K562 (cell line): Measurements from ENCODE around the gene PSG6. TPM values are rescaled to one million over a fixed set of nuclear protein-coding genes. Genes with fewer than 3 reads are reported as not detected.
"Not testable (repeated sequence)": the region's sequence is repeated elsewhere in the genome, so short reads cannot be mapped to it uniquely, and the experiment has no call there.

ENCODE experiments used
- ATAC-seq: fragments of 200-7000 bp; cut with Tn5 transposase; 3 replicates; pipeline ENCODE4 v1.9.1; 2020; ENCODE audit warnings: moderate library complexity
- BruUV-seq: library from RNA; stranded (reverse); fragments of 400-500 nt; replicated peaks from 2 replicates; lab custom pipeline; 2021; lab: Mats Ljungman, UMichigan
- CTCF ChIA-PET: fragments of 300-600 bp; formaldehyde crosslinking; extraction: SDS; loops from one replicate; lab custom pipeline; 2021; ENCODE audit warnings: low intra/inter-chr PET ratio; lab: Yijun Ruan, JAX
- POLR2A ChIA-PET: fragments of 300-600, 350-650 bp; sonication (Branson Sonifier 250); formaldehyde crosslinking; extraction: SDS; loops from one replicate; lab custom pipeline; 2021; ENCODE audit warnings: antibody characterized with exemption, inconsistent platforms; lab: Yijun Ruan, JAX
- DNase-seq, 4 experiments: peaks; one replicate each; pipeline versions ENCODE4 v3.0.0 to v3.0.0-alpha.2; 2011 to 2018; ENCODE audit warnings: low spot score in 3 of 4, mixed read lengths in 3 of 4; ENCODE audit errors: extremely low read depth in 1 of 4
- FAIRE-seq: peaks from 2 replicates; lab custom pipeline; 2011; peaks lifted over from hg19 to GRCh38; lab: Jason Lieb, UNC
- H2AFZ ChIP-seq: 2 replicates; pipeline ENCODE4 v1.6.0; 2011; ENCODE audit warnings: low read depth, low read length, control low read depth, inconsistent platforms
- H3K27ac ChIP-seq: fragments of 200-600 bp; 3 replicates; pipeline ENCODE4 v1.8.0; 2011; ENCODE audit warnings: low read depth, mild to moderate bottlenecking, control low read depth, inconsistent platforms, low read length, moderate library complexity, mixed read lengths; ENCODE audit errors: extremely low read depth
- H3K27me3 ChIP-seq, 2 experiments: fragments of 300-600 bp in 1 of 2; 2 replicates in 1 of 2; 3 replicates in 1 of 2; pipeline versions ENCODE4 v1.6.0 to v1.8.0; 2011; ENCODE audit warnings: inconsistent platforms in 2 of 2, low read length in 2 of 2, mild to moderate bottlenecking in 1 of 2, mixed read lengths in 1 of 2, moderate library complexity in 1 of 2; ENCODE audit not compliant: control insufficient read depth in 2 of 2, insufficient read depth in 2 of 2
- H3K36me3 ChIP-seq: fragments of 300-600 bp; 3 replicates; pipeline ENCODE4 v1.8.0; 2011; ENCODE audit warnings: mild to moderate bottlenecking, low read length, inconsistent platforms; ENCODE audit not compliant: control insufficient read depth, insufficient read depth
- H3K4me1 ChIP-seq, 2 experiments: fragments of 200-600 bp in 1 of 2; replicated peaks in 1 of 2; 2 replicates in 1 of 2; 3 replicates in 1 of 2; pipeline versions ENCODE4 v1.5.1 to v1.8.0; 2011; ENCODE audit warnings: inconsistent platforms in 2 of 2, low read length in 2 of 2, mild to moderate bottlenecking in 1 of 2, mixed read lengths in 1 of 2, moderate library complexity in 1 of 2; ENCODE audit not compliant: control insufficient read depth in 2 of 2, insufficient read depth in 2 of 2
- H3K4me2 ChIP-seq: 2 replicates; pipeline ENCODE4 v1.6.1; 2011; ENCODE audit warnings: low read length, control low read depth, inconsistent platforms, mixed read lengths; ENCODE audit not compliant: insufficient read depth
- H3K4me3 ChIP-seq: fragments of 200-600 bp; sonication (generic), shearing (Covaris generic); 2 replicates; pipeline ENCODE4 v1.5.1; 2016; ENCODE audit warnings: control low read depth, inconsistent platforms
- H3K79me2 ChIP-seq: fragments of 200-600 bp; 3 replicates; pipeline ENCODE4 v1.8.0; 2011; ENCODE audit warnings: low read length, inconsistent platforms; ENCODE audit not compliant: control insufficient read depth, insufficient read depth
- H3K9ac ChIP-seq, 2 experiments: 2 replicates each; pipeline versions ENCODE4 v1.6.0 to v1.6.1; 2011; ENCODE audit warnings: low read depth in 2 of 2, low read length in 2 of 2, control low read depth in 1 of 2, inconsistent platforms in 1 of 2, mild to moderate bottlenecking in 1 of 2, mixed read lengths in 1 of 2; ENCODE audit not compliant: insufficient read depth in 1 of 2
- H3K9me1 ChIP-seq: one replicate; pipeline ENCODE4 v1.6.0; 2011; ENCODE audit warnings: inconsistent platforms, mild to moderate bottlenecking, low read length, moderate library complexity; ENCODE audit not compliant: control insufficient read depth, insufficient read depth
- H3K9me3 ChIP-seq: replicated peaks from 2 replicates; pipeline ENCODE4 v1.5.1; 2011; ENCODE audit warnings: low read depth, low read length, inconsistent platforms; ENCODE audit not compliant: control insufficient read depth, insufficient read depth
- H4K20me1 ChIP-seq: replicated peaks from 2 replicates; pipeline ENCODE4 v1.6.1; 2011; ENCODE audit warnings: low read length, inconsistent platforms, mixed read lengths; ENCODE audit not compliant: control insufficient read depth, insufficient read depth
- ZNF316 ChIP-seq: fragments of 450-650 bp; IDR thresholded peaks from 2 replicates; pipeline ENCODE4 v1.6.1; 2016
- WGBS: fragments of 100-300 bp; shearing (Covaris generic); methylation state at CpG from one replicate; pipeline ENCODE4 v1.1.6; 2016; ENCODE audit warnings: low coverage, mixed read lengths; ENCODE audit not compliant: insufficient coverage; ENCODE audit errors: missing lambda C conversion rate; 5-methylcytosine and 5-hydroxymethylcytosine counted together
- in situ Hi-C: fragments of 300-500 bp; cut with MboI; formaldehyde crosslinking; loops from 4 replicates; pipeline ENCODE4 v1.15.0; 2018; ENCODE audit warnings: inconsistent platforms, mixed read lengths
- intact Hi-C: fragments of 100-400 bp; cut with micrococcal nuclease; formaldehyde crosslinking; loops from 2 replicates; pipeline ENCODE4 v1.14.2; 2022
- polyA plus RNA-seq, 8 experiments: library from polyadenylated mRNA; depleted of rRNA in 4 of 8; stranded (reverse) in 5 of 8; unstranded in 3 of 8; fragments of >200 nt; fragmentation: Nextera tagmentation in 2 of 8; fragmentation: Illumina TruSeq in 1 of 8; extraction: Ambion mirVana in 2 of 8; extraction: Trizol in 1 of 8; gene quantifications; 2 replicates each; pipeline versions ENCODE4 v1.2.1 to v1.2.3, GENCODE V29; 2011 to 2014; ENCODE audit warnings: inconsistent platforms in 1 of 8, missing spikeins in 1 of 8
- total RNA-seq, 7 experiments: library from RNA; depleted of rRNA in 6 of 7; stranded (reverse); fragments of >200 nt in 6 of 7; fragmentation: Illumina TruSeq in 2 of 7; extraction: Trizol in 2 of 7; gene quantifications; 2 replicates each; pipeline versions ENCODE4 v1.2.1 to v1.2.3, GENCODE V29; 2011 to 2021; ENCODE audit warnings: low replicate concordance in 1 of 7

PSG6 gene
- total and polyA plus RNA-seq, 9 of the 15 experiments (the other 6 are each of a cell fraction or from before 2014, with no cell fraction given), result not detected

- H3K9me3 ChIP-seq, in situ Hi-C loops, H3K9me1 ChIP-seq, H3K4me3 ChIP-seq, H3K36me3 ChIP-seq, H3K27ac ChIP-seq, H2AFZ ChIP-seq, BruUV-seq, H3K79me2 ChIP-seq, H3K27me3 ChIP-seq, FAIRE-seq, CTCF ChIA-PET, H3K9ac ChIP-seq, intact Hi-C loops, H3K4me1 ChIP-seq, H4K20me1 ChIP-seq, POLR2A ChIA-PET, ATAC-seq, H3K4me2 ChIP-seq, DNase-seq: not testable (repeated sequence)
- WGBS, result 6% methylated on average over 1 of the region's 3 CpGs
- TF ChIP-seq ZNF316, result peak; percentile 50
Measured at GRCh38 chr19:42854745-42855144, 62.9 kb downstream of the PSG6 start.

GRCh38 chr19:42853231-42853630 is 64.5 kb downstream of the PSG6 start:
- in situ Hi-C loops, CTCF ChIA-PET, H3K4me1 ChIP-seq, H3K9ac ChIP-seq, H3K4me3 ChIP-seq, H4K20me1 ChIP-seq, BruUV-seq, H3K79me2 ChIP-seq, H3K9me1 ChIP-seq, ATAC-seq, FAIRE-seq, H3K36me3 ChIP-seq, H3K4me2 ChIP-seq, DNase-seq, H2AFZ ChIP-seq, POLR2A ChIA-PET, H3K27me3 ChIP-seq, H3K27ac ChIP-seq, intact Hi-C loops, H3K9me3 ChIP-seq: not testable (repeated sequence)
- 0% methylated on average over 1 of the region's 1 CpG for WGBS

- BruUV-seq, CTCF ChIA-PET: not testable (repeated sequence)
Measured at GRCh38 chr19:42852821-42853220, 64.9 kb downstream of the PSG6 start.

More at GRCh38 chr19:42852821-42853220, 64.9 kb downstream of the PSG6 start:
- H3K4me2 ChIP-seq, H4K20me1 ChIP-seq, H3K4me1 ChIP-seq, H3K79me2 ChIP-seq, H3K9me1 ChIP-seq, POLR2A ChIA-PET, DNase-seq, H3K27ac ChIP-seq, H3K36me3 ChIP-seq, H3K27me3 ChIP-seq, intact Hi-C loops, ATAC-seq, H3K4me3 ChIP-seq, H2AFZ ChIP-seq, H3K9me3 ChIP-seq, in situ Hi-C loops, FAIRE-seq, H3K9ac ChIP-seq: not testable (repeated sequence)
